ENCODE results near the gene CASK. TPM values are rescaled to one million over a fixed set of nuclear protein-coding genes. Genes with fewer than 3 reads are reported as not detected.

CASK gene, protein sequence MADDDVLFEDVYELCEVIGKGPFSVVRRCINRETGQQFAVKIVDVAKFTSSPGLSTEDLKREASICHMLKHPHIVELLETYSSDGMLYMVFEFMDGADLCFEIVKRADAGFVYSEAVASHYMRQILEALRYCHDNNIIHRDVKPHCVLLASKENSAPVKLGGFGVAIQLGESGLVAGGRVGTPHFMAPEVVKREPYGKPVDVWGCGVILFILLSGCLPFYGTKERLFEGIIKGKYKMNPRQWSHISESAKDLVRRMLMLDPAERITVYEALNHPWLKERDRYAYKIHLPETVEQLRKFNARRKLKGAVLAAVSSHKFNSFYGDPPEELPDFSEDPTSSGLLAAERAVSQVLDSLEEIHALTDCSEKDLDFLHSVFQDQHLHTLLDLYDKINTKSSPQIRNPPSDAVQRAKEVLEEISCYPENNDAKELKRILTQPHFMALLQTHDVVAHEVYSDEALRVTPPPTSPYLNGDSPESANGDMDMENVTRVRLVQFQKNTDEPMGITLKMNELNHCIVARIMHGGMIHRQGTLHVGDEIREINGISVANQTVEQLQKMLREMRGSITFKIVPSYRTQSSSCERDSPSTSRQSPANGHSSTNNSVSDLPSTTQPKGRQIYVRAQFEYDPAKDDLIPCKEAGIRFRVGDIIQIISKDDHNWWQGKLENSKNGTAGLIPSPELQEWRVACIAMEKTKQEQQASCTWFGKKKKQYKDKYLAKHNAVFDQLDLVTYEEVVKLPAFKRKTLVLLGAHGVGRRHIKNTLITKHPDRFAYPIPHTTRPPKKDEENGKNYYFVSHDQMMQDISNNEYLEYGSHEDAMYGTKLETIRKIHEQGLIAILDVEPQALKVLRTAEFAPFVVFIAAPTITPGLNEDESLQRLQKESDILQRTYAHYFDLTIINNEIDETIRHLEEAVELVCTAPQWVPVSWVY
- 15.4 and 17.3 TPM in 2 replicates for total RNA-seq (2014; rRNA removed; shearing (Covaris generic))

DNA sequence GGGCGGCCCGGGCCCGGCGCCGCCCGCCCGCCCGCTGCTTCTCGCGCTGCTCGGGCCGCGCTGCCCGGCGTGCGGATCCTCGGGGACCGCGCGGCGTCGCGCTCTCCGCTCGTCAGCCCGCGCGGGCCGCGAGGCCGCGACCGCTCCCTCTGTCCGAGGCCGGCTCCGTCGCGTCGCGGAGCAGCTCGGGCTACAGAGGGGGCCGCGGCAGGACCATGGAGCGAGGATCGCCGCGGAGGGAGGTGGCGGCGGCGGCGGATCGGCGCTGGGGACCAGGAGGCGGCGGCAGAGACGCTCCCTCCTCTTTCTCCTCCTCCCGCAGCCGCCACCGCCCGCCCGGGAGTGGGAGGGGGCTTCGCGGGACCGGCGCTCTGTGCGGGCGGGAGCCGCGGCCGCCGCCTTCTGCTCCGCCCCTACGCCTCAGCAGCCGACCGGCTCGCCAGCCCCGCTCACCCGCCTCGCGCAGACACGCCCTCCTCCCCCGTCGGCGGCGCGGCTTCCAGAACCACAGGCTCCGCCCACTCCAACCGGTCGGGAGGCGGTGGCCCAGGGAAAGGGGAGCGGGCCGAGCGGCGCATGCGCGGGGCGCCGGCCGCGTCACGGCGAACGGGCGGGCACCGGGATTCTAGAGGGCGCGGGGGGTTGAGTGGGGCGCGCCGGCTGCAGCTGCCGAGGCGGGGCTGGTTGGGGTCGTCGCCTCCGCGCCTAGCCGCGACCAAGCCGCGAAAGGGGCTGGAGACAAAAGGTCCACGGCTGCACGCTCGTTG, at the start of gene CASK:
Gene CASK (minus strand): TSS at position 344 of the 767 bp plus-strand sequence. CDS start 566 bp downstream, outside the sequence.

DNA sequence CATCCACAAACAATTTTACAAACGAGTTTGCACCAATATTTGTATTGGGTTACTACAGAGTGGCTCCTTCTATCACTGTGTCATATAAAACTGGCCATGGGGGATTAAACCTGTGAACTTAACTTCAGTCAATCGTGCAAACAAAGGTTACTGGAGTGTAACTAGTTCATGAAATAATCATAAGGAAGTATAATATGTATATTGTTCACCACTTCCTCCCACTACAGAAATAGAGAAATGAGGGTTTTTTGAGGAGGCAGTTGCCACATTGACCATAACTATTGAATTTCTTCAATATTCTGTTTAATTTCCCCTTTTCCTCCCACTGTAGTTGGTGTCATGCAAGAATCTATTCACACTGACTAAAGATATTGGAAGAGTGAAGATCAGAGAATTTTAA, 199.5 kb downstream of the CASK start, which contains the start of gene GPR82:
Gene GPR82 (plus strand): TSS at position 356 of the 400 bp plus-strand sequence. CDS start 2,846 bp downstream, outside the sequence.

DNA sequence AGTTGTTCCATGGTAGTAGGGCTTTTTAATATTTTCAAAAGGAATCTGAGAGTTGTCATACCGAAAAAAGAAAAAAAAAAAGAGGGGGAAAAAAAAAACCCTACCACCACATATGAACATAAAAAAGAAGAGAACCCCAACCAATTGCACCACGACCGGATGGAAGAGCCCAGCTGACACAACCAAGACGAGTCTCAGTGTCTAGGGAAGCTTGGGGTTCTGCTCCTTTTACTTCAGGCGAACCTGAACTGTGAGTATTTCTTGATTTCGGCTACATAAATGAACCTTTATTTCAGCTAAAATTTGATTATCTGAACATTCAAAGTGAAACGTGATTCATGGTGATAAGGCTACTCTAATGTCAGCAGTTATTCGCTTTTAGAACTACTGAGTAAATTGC, 234.5 kb downstream of the CASK start, which contains the start of gene GPR34:
Gene GPR34 (plus strand): TSS at position 139 of the 400 bp plus-strand sequence. CDS start 6,661 bp downstream, outside the sequence.

Small RNAs within 50 kb of the gene (small RNA-seq; reads per million reads assigned to genes)
- gene AL353691.2: not detected
- not detected for gene RN7SL144P
- gene RNU6-1321P: not detected
- gene RNU6-202P: not detected

Other genes with a start within 250 kb of the CASK start
- gene GPR34, start 234.6 kb downstream of the CASK start, total RNA-seq (2014; rRNA removed; shearing (Covaris generic)): not detected in 2 replicates
- not detected in 2 replicates for gene GPR82, start 199.4 kb downstream of the CASK start, total RNA-seq (2014; rRNA removed; shearing (Covaris generic))

Data from A375 (cell line).